Urothelium cell line (cell line): ENCODE results near the gene LSM2.
"Not testable (repeated sequence)": the region's sequence is repeated elsewhere in the genome, so short reads cannot be mapped to it uniquely, and the experiment has no call there.

Experiments used
- DNase-seq: peaks from one replicate; pipeline ENCODE4 v3.0.0; 2011; ENCODE audit warnings: low spot score, mixed read lengths
- FAIRE-seq: peaks from 2 replicates; lab custom pipeline; 2011; peaks lifted over from hg19 to GRCh38; lab: Jason Lieb, UNC

The LSM2 gene

GRCh38 chr6:31827286-31828079 is 20.7 kb upstream of the LSM2 start, which contains the start of gene HSPA1B:
Gene HSPA1B, plus strand, starts transcription at chr6:31827738. Its CDS starts 213 bp downstream, at chr6:31827951.
- DNase-seq (peak; percentile 94), FAIRE-seq (no peak)

GRCh38 chr6:31826793-31827285 is 20.1 kb upstream of the LSM2 start:
- FAIRE-seq = no peak

GRCh38 chr6:31825553-31825952 is 18.8 kb upstream of the LSM2 start:
- no peak for DNase-seq
- no peak for FAIRE-seq

More at GRCh38 chr6:31826793-31827285, 20.1 kb upstream of the LSM2 start:
- DNase-seq = peak; percentile 57

GRCh38 chr6:31823592-31824196 is 16.9 kb upstream of the LSM2 start:
- not testable (repeated sequence) for FAIRE-seq, DNase-seq

- FAIRE-seq = no peak
- DNase-seq = peak; percentile 74
These were observed 15.5 kb upstream of the LSM2 start for GRCh38 chr6:31822036-31822821.

GRCh38 chr6:31821301-31822035 is 14.7 kb upstream of the LSM2 start:
- no peak for FAIRE-seq
- DNase-seq = peak; percentile 54

GRCh38 chr6:31820399-31820798 is 13.6 kb upstream of the LSM2 start:
- not testable (repeated sequence) for DNase-seq, FAIRE-seq

- DNase-seq = no peak
- no peak for FAIRE-seq
These were observed 13.1 kb upstream of the LSM2 start for GRCh38 chr6:31819871-31820299.

GRCh38 chr6:31817929-31818511 is 11.3 kb upstream of the LSM2 start:
- not testable (repeated sequence) for FAIRE-seq, DNase-seq

- not testable (repeated sequence) for DNase-seq, FAIRE-seq
These were observed 10.6 kb upstream of the LSM2 start for GRCh38 chr6:31817133-31817928.

GRCh38 chr6:31815025-31815838 is 8.5 kb upstream of the LSM2 start, which contains the start of the genes HSPA1A and HSPA1L:
Gene HSPA1A, plus strand, starts transcription at chr6:31815543. Its CDS starts 214 bp downstream, at chr6:31815757.
Gene HSPA1L, minus strand, starts transcription at chr6:31815283. Its CDS starts 3,311 bp downstream, at chr6:31811972.
- FAIRE-seq (no peak), DNase-seq (peak; percentile 94)

- no peak for FAIRE-seq
- DNase-seq = peak; percentile 92
These were observed 7.9 kb upstream of the LSM2 start for GRCh38 chr6:31814677-31815024.

GRCh38 chr6:31813465-31813849 is 6.7 kb upstream of the LSM2 start:
- no peak for FAIRE-seq
- no peak for DNase-seq

GRCh38 chr6:31811645-31812044 is 4.9 kb upstream of the LSM2 start:
- DNase-seq (no peak), FAIRE-seq (no peak)

GRCh38 chr6:31808599-31808998 is 1.8 kb upstream of the LSM2 start:
- DNase-seq = not testable (repeated sequence)

GRCh38 chr6:31805939-31806469 is 762 bp downstream of the LSM2 start:
- DNase-seq (no peak), FAIRE-seq (no peak)

More at GRCh38 chr6:31808599-31808998, 1.8 kb upstream of the LSM2 start:
- not testable (repeated sequence) for FAIRE-seq

GRCh38 chr6:31801031-31801927 is 5.5 kb downstream of the LSM2 start:
- FAIRE-seq, DNase-seq: not testable (repeated sequence)
